ENCODE results near the gene MRPS23. TPM values are rescaled to one million over a fixed set of nuclear protein-coding genes. Genes with fewer than 3 reads are reported as not detected.

The MRPS23 gene
- polyA plus RNA-seq: 80.5 and 88.1 TPM in 2 replicates
- polyA minus RNA-seq: 21.2 TPM in 2 replicates

DNA sequence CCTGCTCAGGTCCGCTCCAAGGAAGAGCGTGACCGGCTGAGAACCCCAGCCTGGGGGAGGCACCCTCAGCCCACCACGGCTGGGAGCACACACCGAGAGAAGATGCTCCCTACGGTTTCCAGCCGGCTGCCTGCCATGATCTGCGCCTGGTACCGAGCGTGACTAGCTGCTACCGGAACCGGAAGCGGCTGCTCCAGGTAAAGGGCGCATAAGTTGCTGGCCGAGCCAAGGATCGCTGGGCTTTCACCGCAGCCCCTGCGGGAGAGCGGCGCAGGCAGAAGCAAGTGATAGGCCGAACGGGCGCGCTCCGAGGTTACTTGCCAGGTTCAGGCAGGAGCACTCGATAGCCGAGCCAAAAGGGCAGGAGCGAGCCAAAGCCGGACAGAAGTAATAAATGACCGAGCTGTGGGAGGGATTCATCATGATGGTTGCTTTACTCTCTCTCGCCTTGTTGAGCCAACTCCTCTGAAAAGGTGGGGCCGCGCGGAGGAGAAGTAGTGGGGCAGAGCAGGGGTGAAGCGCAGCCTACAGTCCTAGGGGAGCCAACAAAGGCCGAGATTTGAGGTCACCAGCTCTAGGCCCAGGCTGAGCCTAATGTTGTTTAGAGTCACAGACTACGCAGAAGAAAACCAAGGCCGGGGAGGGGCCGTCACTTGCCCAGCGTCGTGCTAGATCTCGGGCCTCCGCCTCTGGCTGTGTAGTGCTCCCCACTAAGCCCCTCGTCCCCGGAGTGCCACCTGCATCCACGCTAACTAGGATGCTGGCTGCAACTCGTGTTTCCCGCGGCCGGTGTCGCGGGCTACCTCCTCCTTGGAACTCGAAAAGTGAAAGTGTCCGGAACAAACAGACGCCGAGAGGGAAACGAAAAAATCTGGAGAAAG, at the start of gene MRPS23:
Gene MRPS23, minus strand, starts transcription at position 171 of the 881 bp plus-strand sequence. Its CDS starts 34 bp downstream, at position 137.
- TF ChIP-seq TAF1 (IDR thresholded peaks at IDR 0.05; ENCODE audit: low read depth) (peak; percentile 14), POLR2AphosphoS5 (IDR thresholded peaks at IDR 0.05) (peak; percentile 85), MXI1 (conservative IDR thresholded peaks at IDR 0.05; ENCODE audit: poor library complexity, severe bottlenecking) (peak; percentile 98), CTCF (IDR thresholded peaks at IDR 0.05; ENCODE audit: poor library complexity, severe bottlenecking) (peak; percentile 32), SMC3 (conservative IDR thresholded peaks at IDR 0.05; ENCODE audit: poor library complexity) (peak; percentile 66), EP300 (conservative IDR thresholded peaks at IDR 0.05; ENCODE audit: poor library complexity, severe bottlenecking) (peak; percentile 75), RAD21 (conservative IDR thresholded peaks at IDR 0.05) (peak; percentile 55), EZH2 (IDR thresholded peaks at IDR 0.05; ENCODE audit: borderline replicate concordance, insufficient read depth, low read length, poor library complexity, severe bottlenecking) (no peak)
- TF ChIP-seq, protein P1, sequence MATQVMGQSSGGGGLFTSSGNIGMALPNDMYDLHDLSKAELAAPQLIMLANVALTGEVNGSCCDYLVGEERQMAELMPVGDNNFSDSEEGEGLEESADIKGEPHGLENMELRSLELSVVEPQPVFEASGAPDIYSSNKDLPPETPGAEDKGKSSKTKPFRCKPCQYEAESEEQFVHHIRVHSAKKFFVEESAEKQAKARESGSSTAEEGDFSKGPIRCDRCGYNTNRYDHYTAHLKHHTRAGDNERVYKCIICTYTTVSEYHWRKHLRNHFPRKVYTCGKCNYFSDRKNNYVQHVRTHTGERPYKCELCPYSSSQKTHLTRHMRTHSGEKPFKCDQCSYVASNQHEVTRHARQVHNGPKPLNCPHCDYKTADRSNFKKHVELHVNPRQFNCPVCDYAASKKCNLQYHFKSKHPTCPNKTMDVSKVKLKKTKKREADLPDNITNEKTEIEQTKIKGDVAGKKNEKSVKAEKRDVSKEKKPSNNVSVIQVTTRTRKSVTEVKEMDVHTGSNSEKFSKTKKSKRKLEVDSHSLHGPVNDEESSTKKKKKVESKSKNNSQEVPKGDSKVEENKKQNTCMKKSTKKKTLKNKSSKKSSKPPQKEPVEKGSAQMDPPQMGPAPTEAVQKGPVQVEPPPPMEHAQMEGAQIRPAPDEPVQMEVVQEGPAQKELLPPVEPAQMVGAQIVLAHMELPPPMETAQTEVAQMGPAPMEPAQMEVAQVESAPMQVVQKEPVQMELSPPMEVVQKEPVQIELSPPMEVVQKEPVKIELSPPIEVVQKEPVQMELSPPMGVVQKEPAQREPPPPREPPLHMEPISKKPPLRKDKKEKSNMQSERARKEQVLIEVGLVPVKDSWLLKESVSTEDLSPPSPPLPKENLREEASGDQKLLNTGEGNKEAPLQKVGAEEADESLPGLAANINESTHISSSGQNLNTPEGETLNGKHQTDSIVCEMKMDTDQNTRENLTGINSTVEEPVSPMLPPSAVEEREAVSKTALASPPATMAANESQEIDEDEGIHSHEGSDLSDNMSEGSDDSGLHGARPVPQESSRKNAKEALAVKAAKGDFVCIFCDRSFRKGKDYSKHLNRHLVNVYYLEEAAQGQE (IDR thresholded peaks at IDR 0.05; ENCODE audit: borderline replicate concordance): peak; percentile 55
- no peaks in the 10 kb centered on the region for H3K27me3 ChIP-seq (ENCODE audit: insufficient read depth, low read depth, low read length)
- H3K4me3 ChIP-seq (ENCODE audit: low read length): peak within 1 kb of the TSS; percentile 76
- no peaks in the 10 kb centered on the region for H3F3A ChIP-seq (ENCODE audit: insufficient read depth, low read length, poor library complexity, severe bottlenecking)
- H3K9ac ChIP-seq (ENCODE audit: low read length): peak within 1 kb of the TSS; percentile 76
- no peaks in the 10 kb centered on the region for H3K36me3 ChIP-seq (ENCODE audit: insufficient read depth, low read length)
- H3K79me2 ChIP-seq (replicated peaks; ENCODE audit: insufficient read depth, low read length): peaks cover 11% of the 10 kb centered on the region
- peak within 1 kb of the TSS; percentile 94 for H3K4me2 ChIP-seq (ENCODE audit: low read length)
- no peaks in the 10 kb centered on the region for H4K20me1 ChIP-seq (ENCODE audit: insufficient read depth)
- H3K9me2 ChIP-seq (ENCODE audit: insufficient read depth, low read length): no peaks in the 10 kb centered on the region
- H2AFZ ChIP-seq (ENCODE audit: low read depth, low read length): peak within 1 kb of the TSS; percentile 70
- H3K27ac ChIP-seq (ENCODE audit: low read length): peak within 1 kb of the TSS; percentile 75
- no peaks in the 10 kb centered on the region for H3K9me3 ChIP-seq (ENCODE audit: low read length)

DNA sequence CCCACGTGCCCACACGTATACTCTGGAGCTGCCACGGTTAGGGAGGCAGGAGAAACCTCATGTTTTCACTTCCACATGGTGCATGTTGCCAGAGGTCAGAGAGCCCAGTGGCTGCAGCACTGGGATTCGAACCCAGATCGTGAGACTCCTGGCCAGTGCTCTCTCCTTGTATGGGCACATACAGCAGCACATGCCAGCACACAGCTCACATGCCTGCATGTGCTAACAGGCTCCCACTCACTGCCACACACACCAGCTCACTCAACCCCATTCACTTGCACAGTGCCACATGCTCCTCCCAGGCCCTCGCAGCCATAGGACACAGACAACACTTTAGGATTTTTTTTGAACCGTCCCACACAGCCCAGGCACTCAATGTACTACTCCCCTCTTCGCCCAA, 49.5 kb upstream of the MRPS23 start:
- Histone ChIP-seq H3K4me3 (ENCODE audit: low read length) (no peak overlapping the region), H3K79me2 (replicated peaks; ENCODE audit: insufficient read depth, low read length) (no peaks in the 10 kb centered on the region), H3F3A (ENCODE audit: insufficient read depth, low read length, poor library complexity, severe bottlenecking) (no peaks in the 10 kb centered on the region), H3K9ac (ENCODE audit: low read length) (no peak overlapping the region), H3K9me2 (ENCODE audit: insufficient read depth, low read length) (no peaks in the 10 kb centered on the region), H4K20me1 (ENCODE audit: insufficient read depth) (no peaks in the 10 kb centered on the region), H2AFZ (ENCODE audit: low read depth, low read length) (no peak overlapping the region), H3K9me3 (ENCODE audit: low read length) (no peaks in the 10 kb centered on the region), H3K27me3 (ENCODE audit: insufficient read depth, low read depth, low read length) (no peaks in the 10 kb centered on the region), H3K36me3 (ENCODE audit: insufficient read depth, low read length) (no peaks in the 10 kb centered on the region), H3K4me2 (ENCODE audit: low read length) (no peak overlapping the region), H3K27ac (ENCODE audit: low read length) (no peak overlapping the region)
- TF ChIP-seq TAF1 (IDR thresholded peaks at IDR 0.05; ENCODE audit: low read depth) (no peak), EZH2 (IDR thresholded peaks at IDR 0.05; ENCODE audit: borderline replicate concordance, insufficient read depth, low read length, poor library complexity, severe bottlenecking) (no peak), POLR2AphosphoS5 (IDR thresholded peaks at IDR 0.05) (no peak), RAD21 (conservative IDR thresholded peaks at IDR 0.05) (no peak), SMC3 (conservative IDR thresholded peaks at IDR 0.05; ENCODE audit: poor library complexity) (no peak), EP300 (conservative IDR thresholded peaks at IDR 0.05; ENCODE audit: poor library complexity, severe bottlenecking) (no peak), MXI1 (conservative IDR thresholded peaks at IDR 0.05; ENCODE audit: poor library complexity, severe bottlenecking) (no peak), CTCF (IDR thresholded peaks at IDR 0.05; ENCODE audit: poor library complexity, severe bottlenecking) (no peak)
- TF ChIP-seq, protein P1 (IDR thresholded peaks at IDR 0.05; ENCODE audit: borderline replicate concordance): no peak
